ENCODE measurements around the gene PCNP.

The PCNP gene

GRCh38 chr3:101527441-101527840 is 46.5 kb upstream of the PCNP start:
- ChIA-PET CTCF (no interaction called here), POLR2A (no interaction called here)
- TF ChIP-seq WT1 (tag by site-specific recombination; IDR thresholded peaks at IDR 0.05) (no peak), ZNF184 (tag by site-specific recombination; IDR thresholded peaks at IDR 0.05) (no peak), REST (tag by site-specific recombination; IDR thresholded peaks at IDR 0.05) (no peak), ZNF521 (tag by site-specific recombination; IDR thresholded peaks at IDR 0.05) (no peak), ZNF433 (tag by site-specific recombination; IDR thresholded peaks at IDR 0.05; ENCODE audit: low read depth) (no peak)
- H3K36me3 ChIP-seq (ENCODE audit: control insufficient read depth in 2 of 2, insufficient read depth in 1 of 2, low read length in 2 of 2) = no peaks in the 10 kb centered on the region
- H3K9me3 ChIP-seq (ENCODE audit: control insufficient read depth, insufficient read depth, low read depth, low read length) = no peaks in the 10 kb centered on the region
- H3K27ac ChIP-seq (ENCODE audit: extremely low read depth, low read depth, low read length) = no peak overlapping the region
- H3K4me1 ChIP-seq (ENCODE audit: control insufficient read depth, insufficient read depth, low read length) = no peaks in the 10 kb centered on the region
- H3K4me3 ChIP-seq (ENCODE audit: low read depth, low read length) = no peak overlapping the region

GRCh38 chr3:101527906-101528305 is 46.1 kb upstream of the PCNP start:
- POLR2A ChIA-PET = no interaction called here
- CTCF ChIA-PET = no interaction called here
- Histone ChIP-seq H3K4me1 (ENCODE audit: control insufficient read depth, insufficient read depth, low read length) (no peaks in the 10 kb centered on the region), H3K4me3 (ENCODE audit: low read depth, low read length) (no peak overlapping the region), H3K9me3 (ENCODE audit: control insufficient read depth, insufficient read depth, low read depth, low read length) (no peaks in the 10 kb centered on the region), H3K27ac (ENCODE audit: extremely low read depth, low read depth, low read length) (no peak overlapping the region), H3K36me3 (ENCODE audit: control insufficient read depth in 2 of 2, insufficient read depth in 1 of 2, low read length in 2 of 2) (no peaks in the 10 kb centered on the region)
- no peak for TF ChIP-seq ZNF221 (tag by site-specific recombination; IDR thresholded peaks at IDR 0.05; ENCODE audit: borderline replicate concordance)
- TF ChIP-seq ZNF174 (tag by site-specific recombination; IDR thresholded peaks at IDR 0.05) = no peak
- TF ChIP-seq ZBTB44 (tag by site-specific recombination; IDR thresholded peaks at IDR 0.05) = no peak
- no peak for TF ChIP-seq ZNF423 (tag by site-specific recombination; IDR thresholded peaks at IDR 0.05)
- no peak for TF ChIP-seq ZNF747 (tag by site-specific recombination; IDR thresholded peaks at IDR 0.05)
- TF ChIP-seq ZNF692 (tag by site-specific recombination; IDR thresholded peaks at IDR 0.05) = no peak
- TF ChIP-seq PBX3 (CRISPR knock-in tag; IDR thresholded peaks at IDR 0.05) = no peak
- TF ChIP-seq OSR2 (tag by site-specific recombination; IDR thresholded peaks at IDR 0.05) = no peak
- no peak for TF ChIP-seq OVOL3 (tag by site-specific recombination; IDR thresholded peaks at IDR 0.05)
